H1 (cell line): ENCODE results near the gene KCNG3. TPM values are rescaled to one million over a fixed set of nuclear protein-coding genes. Genes with fewer than 3 reads are reported as not detected.

ENCODE experiments used
- CTCF ChIA-PET: fragments of 300-600 bp; sonication (Branson Sonifier 250); formaldehyde crosslinking; loops from one replicate; lab custom pipeline; 2021; ENCODE audit not compliant: partially characterized antibody; lab: Charles Lee
- POLR2A ChIA-PET: fragments of 300-600 bp; sonication (Branson Sonifier 250); formaldehyde crosslinking; loops from one replicate; lab custom pipeline; 2021; ENCODE audit warnings: inconsistent platforms; ENCODE audit not compliant: partially characterized antibody; lab: Charles Lee
- DNase-seq, 2 experiments: peaks; one replicate each; pipeline versions ENCODE4 v3.0.0 to v3.0.0-alpha.2; 2010 to 2022; ENCODE audit warnings: low spot score in 2 of 2, low read depth in 1 of 2, mixed read lengths in 1 of 2
- FAIRE-seq: peaks from 2 replicates; lab custom pipeline; 2011; peaks lifted over from hg19 to GRCh38; lab: Jason Lieb, UNC
- H2AFZ ChIP-seq: 2 replicates; pipeline ENCODE4 v1.8.1; 2012; ENCODE audit warnings: low read length, inconsistent platforms
- H2AK5ac ChIP-seq: 2 replicates; pipeline ENCODE4 v1.6.1; 2013; ENCODE audit warnings: low read depth, low read length
- H2BK120ac ChIP-seq: replicated peaks from 2 replicates; pipeline ENCODE3; 2013; ENCODE audit warnings: low read depth, low read length, inconsistent platforms
- H2BK12ac ChIP-seq: 2 replicates; pipeline ENCODE4 v1.6.1; 2013; ENCODE audit warnings: low read depth, low read length
- H2BK15ac ChIP-seq: 2 replicates; pipeline ENCODE4 v1.6.1; 2013; ENCODE audit warnings: low read length
- H2BK20ac ChIP-seq: 2 replicates; pipeline ENCODE4 v1.6.1; 2013; ENCODE audit warnings: low read length
- H2BK5ac ChIP-seq: 2 replicates; pipeline ENCODE4 v1.6.1; 2013; ENCODE audit warnings: low read depth, low read length
- H3K14ac ChIP-seq: 2 replicates; pipeline ENCODE4 v1.6.1; 2013; ENCODE audit warnings: inconsistent platforms; ENCODE audit not compliant: insufficient read length
- H3K18ac ChIP-seq: 2 replicates; pipeline ENCODE4 v1.6.1; 2013; ENCODE audit warnings: low read length; ENCODE audit errors: extremely low read depth
- H3K23ac ChIP-seq: 2 replicates; pipeline ENCODE4 v1.6.1; 2013; ENCODE audit warnings: inconsistent platforms; ENCODE audit not compliant: insufficient read length
- H3K23me2 ChIP-seq: 2 replicates; pipeline ENCODE4 v1.6.1; 2013; ENCODE audit warnings: low read depth, low read length
- H3K27ac ChIP-seq: 2 replicates; pipeline ENCODE4 v1.6.1; 2011; ENCODE audit warnings: low read depth, low read length, inconsistent platforms
- H3K27me3 ChIP-seq, 4 experiments: replicated peaks in 1 of 4; 1 replicate in 1 of 4; 2 replicates in 3 of 4; pipeline versions ENCODE4 v1.6.1 to v1.8.1; 2011 to 2013; ENCODE audit warnings: low read length in 3 of 4, mild to moderate bottlenecking in 3 of 4, inconsistent platforms in 2 of 4, mixed read lengths in 2 of 4, moderate library complexity in 1 of 4; ENCODE audit not compliant: control insufficient read depth in 3 of 4, insufficient read depth in 3 of 4; ENCODE audit errors: extremely low read depth in 1 of 4
- H3K36me3 ChIP-seq, 4 experiments: 2 replicates each; pipeline versions ENCODE4 v1.6.1 to v1.8.1; 2011 to 2013; ENCODE audit warnings: mild to moderate bottlenecking in 4 of 4, low read length in 3 of 4, moderate library complexity in 2 of 4, control low read depth in 1 of 4, inconsistent platforms in 1 of 4; ENCODE audit not compliant: insufficient read depth in 4 of 4, control insufficient read depth in 2 of 4
- H3K4ac ChIP-seq: replicated peaks from 2 replicates; pipeline ENCODE3; 2013; ENCODE audit warnings: low read length, low read depth, mixed read lengths, inconsistent platforms; ENCODE audit not compliant: insufficient read length
- H3K4me1 ChIP-seq, 4 experiments: replicated peaks in 1 of 4; 1 replicate in 1 of 4; 2 replicates in 3 of 4; pipeline versions ENCODE4 v1.6.1 to v1.8.1; 2011 to 2013; ENCODE audit warnings: low read length in 3 of 4, inconsistent platforms in 2 of 4, mixed read lengths in 1 of 4; ENCODE audit not compliant: insufficient read depth in 4 of 4, control insufficient read depth in 3 of 4
- H3K4me2 ChIP-seq, 2 experiments: 2 replicates each; pipeline versions ENCODE4 v1.6.1 to v1.8.1; 2011 to 2013; ENCODE audit warnings: low read depth in 2 of 2, low read length in 2 of 2, control low read depth in 1 of 2, inconsistent platforms in 1 of 2, mild to moderate bottlenecking in 1 of 2; ENCODE audit not compliant: insufficient read depth in 1 of 2
- H3K4me3 ChIP-seq, 4 experiments: fragments of 200-600, 300-600 bp in 1 of 4; sonication (generic), shearing (Covaris generic), sonication (Bioruptor Twin) in 1 of 4; 2 replicates each; pipeline versions ENCODE4 v1.5.1 to v1.8.1; 2011 to 2016; ENCODE audit warnings: low read length in 4 of 4, low read depth in 3 of 4, control low read depth in 2 of 4, inconsistent platforms in 2 of 4, mild to moderate bottlenecking in 2 of 4, mixed read lengths in 1 of 4, moderate library complexity in 1 of 4; ENCODE audit not compliant: insufficient read depth in 2 of 4; ENCODE audit errors: extremely low read depth in 1 of 4
- H3K56ac ChIP-seq: replicated peaks from 2 replicates; pipeline ENCODE3; 2013; ENCODE audit warnings: low read depth, mild to moderate bottlenecking, mixed read lengths, low read length, inconsistent platforms; ENCODE audit not compliant: insufficient read length
- H3K79me1 ChIP-seq: 2 replicates; pipeline ENCODE4 v1.6.1; 2013; ENCODE audit warnings: low read depth, low read length, control low read depth
- H3K79me2 ChIP-seq, 2 experiments: 2 replicates each; pipeline versions ENCODE4 v1.6.1 to v1.8.1; 2012 to 2013; ENCODE audit warnings: low read length in 2 of 2, mild to moderate bottlenecking in 2 of 2, inconsistent platforms in 1 of 2; ENCODE audit not compliant: insufficient read depth in 2 of 2, control insufficient read depth in 1 of 2
- H3K9ac ChIP-seq, 4 experiments: replicated peaks in 1 of 4; 1 replicate in 1 of 4; 2 replicates in 3 of 4; pipeline versions ENCODE4 v1.6.1 to v1.8.1; 2011 to 2013; ENCODE audit warnings: low read depth in 3 of 4, low read length in 3 of 4, control low read depth in 2 of 4, mild to moderate bottlenecking in 2 of 4, moderate library complexity in 2 of 4, inconsistent platforms in 1 of 4; ENCODE audit errors: extremely low read depth in 1 of 4
- H3K9me3 ChIP-seq, 2 experiments: 2 replicates each; pipeline versions ENCODE4 v1.6.1 to v1.8.1; 2012 to 2013; ENCODE audit warnings: mild to moderate bottlenecking in 2 of 2, moderate library complexity in 2 of 2, control low read depth in 1 of 2, inconsistent platforms in 1 of 2, low read depth in 1 of 2, low read length in 1 of 2, mixed read lengths in 1 of 2; ENCODE audit not compliant: insufficient read depth in 2 of 2
- H4K20me1 ChIP-seq, 2 experiments: replicated peaks in 1 of 2; 2 replicates each; pipeline versions ENCODE3 to v1.8.1; 2011 to 2013; ENCODE audit warnings: inconsistent platforms in 2 of 2, low read length in 2 of 2, mild to moderate bottlenecking in 1 of 2; ENCODE audit not compliant: insufficient read depth in 2 of 2, control insufficient read depth in 1 of 2
- H4K5ac ChIP-seq: 2 replicates; pipeline ENCODE4 v1.6.1; 2013; ENCODE audit warnings: low read length, low read depth, mixed read lengths, inconsistent platforms; ENCODE audit not compliant: insufficient read length
- H4K8ac ChIP-seq: 2 replicates; pipeline ENCODE4 v1.8.0; 2013; ENCODE audit warnings: mild to moderate bottlenecking, moderate library complexity, low read length, inconsistent platforms; ENCODE audit not compliant: insufficient read depth; ENCODE audit errors: extremely low read depth
- H4K91ac ChIP-seq: replicated peaks from 2 replicates; pipeline ENCODE3; 2013; ENCODE audit warnings: low read length, mixed read lengths, inconsistent platforms; ENCODE audit not compliant: insufficient read length
- BCL11A ChIP-seq, 2 experiments: IDR thresholded peaks; one replicate each; pipeline ENCODE4 v1.6.1; 2011; ENCODE audit warnings: low read depth in 2 of 2, low read length in 2 of 2, mild to moderate bottlenecking in 2 of 2
- BRCA1 ChIP-seq: IDR thresholded peaks from 2 replicates; pipeline ENCODE4 v1.6.1; 2012; ENCODE audit warnings: low read depth, low read length, improper control_type of control experiment
- JUND ChIP-seq: IDR thresholded peaks from 2 replicates; pipeline ENCODE4 v1.6.1; 2011; ENCODE audit warnings: mild to moderate bottlenecking, improper control_type of control experiment, low read length
- POU5F1 ChIP-seq: IDR thresholded peaks from 2 replicates; pipeline ENCODE4 v1.6.1; 2011; ENCODE audit warnings: low read depth, mild to moderate bottlenecking, low read length, moderate library complexity
- RNF2 ChIP-seq: fragments of 200-900, 300-1000 bp; sonication (generic); IDR thresholded peaks from 2 replicates; pipeline ENCODE4 v1.7.1; 2016; ENCODE audit warnings: borderline replicate concordance, low read depth, mild to moderate bottlenecking, antibody characterized with exemption, low read length; ENCODE audit not compliant: poor library complexity, severe bottlenecking; ENCODE audit errors: missing control alignments
- RXRA ChIP-seq: IDR thresholded peaks from 2 replicates; pipeline ENCODE4 v1.6.1; 2011; ENCODE audit warnings: low read depth, mild to moderate bottlenecking, low read length, moderate library complexity; ENCODE audit not compliant: insufficient read depth
- SIN3A ChIP-seq, 2 experiments: IDR thresholded peaks in 1 of 2; conservative IDR thresholded peaks in 1 of 2; 2 replicates each; pipeline ENCODE4 v1.6.1; 2011 to 2012; ENCODE audit warnings: low read length in 2 of 2, improper control_type of control experiment in 1 of 2, low read depth in 1 of 2, mild to moderate bottlenecking in 1 of 2
- polyA plus RNA-seq, 7 experiments: library from polyadenylated mRNA; depleted of rRNA in 3 of 7; stranded (reverse) in 5 of 7; unstranded in 2 of 7; fragments of >200 nt in 5 of 7; fragments of 200-250 nt in 2 of 7; gene quantifications; 1 replicate in 5 of 7; 2 replicates in 1 of 7; 4 replicates in 1 of 7; pipeline versions ENCODE4 v1.2.1 to v1.2.3, GENCODE V29; 2011 to 2013; ENCODE audit warnings: missing spikeins in 2 of 7, mixed read lengths in 2 of 7
- total RNA-seq: library from RNA; stranded (reverse); fragmentation: NEBNext Ultra II Directional; extraction: Animal tissue kit (Norgen Biotek cat#: 25700); gene quantifications from 2 replicates; pipeline ENCODE4 v1.2.1, GENCODE V29; 2021
- TF ChIP-seq, protein P1 (sequence below): IDR thresholded peaks from 2 replicates; pipeline ENCODE4 v1.6.1; 2011; ENCODE audit warnings: low read length, improper control_type of control experiment

The KCNG3 gene
- total and polyA plus RNA-seq, 2 of the 8 experiments (the other 6 are each of a cell fraction or from before 2014, with no cell fraction given): 8.1 to 21.3 TPM

DNA sequence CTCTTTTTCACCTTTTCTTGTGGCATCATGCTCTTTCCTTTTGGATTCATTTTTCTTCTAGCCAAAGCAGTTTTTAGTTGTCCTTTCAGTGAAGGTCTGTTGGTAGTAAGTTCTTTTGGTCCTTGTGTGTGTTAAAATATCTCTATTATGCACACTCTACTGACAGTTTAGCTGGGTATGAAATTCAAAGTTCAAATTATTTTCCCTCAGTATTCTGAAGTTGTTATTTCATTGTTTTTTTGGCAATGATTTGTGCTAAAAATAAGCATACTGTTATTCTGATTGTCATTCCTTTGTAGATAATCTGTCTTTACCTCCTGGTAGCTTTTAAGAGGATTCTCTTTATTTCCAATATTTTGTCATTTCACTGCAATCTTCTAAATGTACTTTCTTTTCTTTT is 79.6 kb downstream of the KCNG3 start:
- no peak overlapping the region for H3K4me2 ChIP-seq
- H2BK12ac ChIP-seq: no peak overlapping the region
- no peak overlapping the region for H2BK120ac ChIP-seq
- H2BK15ac ChIP-seq: no peak overlapping the region
- no peak overlapping the region for H3K56ac ChIP-seq
- peaks cover 0 to 11% of the 10 kb centered on the region in 2 experiments; a peak in 2 of 4 replicates for H3K79me2 ChIP-seq
- H4K5ac ChIP-seq: no peak overlapping the region
- no peaks in the 10 kb centered on the region for H3K23me2 ChIP-seq
- H3K79me1 ChIP-seq: no peaks in the 10 kb centered on the region; the same call in 1 of the 2 replicates
- no peak for DNase-seq
- H4K8ac ChIP-seq: no peak overlapping the region
- no peak overlapping the region for H2BK20ac ChIP-seq
- no peak overlapping the region for H3K14ac ChIP-seq
- ChIA-PET POLR2A (interaction anchor here (0.9 kb wide), 1 partner anchor 21 kb away, joined by 3 read pairs; no protein-coding TSS in a partner anchor), CTCF (no interaction called here)
- H4K20me1 ChIP-seq: no peaks in the 10 kb centered on the region
- no peak overlapping the region for H3K23ac ChIP-seq
- H3K9me3 ChIP-seq: peaks cover 9 to 14% of the 10 kb centered on the region in 2 experiments; a peak in 2 of 4 replicates
- no peak for FAIRE-seq
- peaks cover 0 to 21% (median 6%) of the 10 kb centered on the region in 4 experiments; a peak in 3 of 8 replicates for H3K36me3 ChIP-seq
- H2BK5ac ChIP-seq: no peak overlapping the region
- H3K4me1 ChIP-seq: no peaks in the 10 kb centered on the region
- no peak overlapping the region for H4K91ac ChIP-seq
- H3K4ac ChIP-seq: no peak overlapping the region
- H3K9ac ChIP-seq: no peak overlapping the region
- no peak overlapping the region for H3K27ac ChIP-seq
- H2AFZ ChIP-seq: no peak overlapping the region
- H3K18ac ChIP-seq: no peak overlapping the region
- no peaks in the 10 kb centered on the region for H3K27me3 ChIP-seq
- H2AK5ac ChIP-seq: no peak overlapping the region
- H3K4me3 ChIP-seq: no peak overlapping the region
- TF ChIP-seq POU5F1: no peak
- no peak for TF ChIP-seq JUND
- no peak for TF ChIP-seq BCL11A (IDR thresholded peaks at IDR 0.05; ENCODE audit: low read depth in 2 of 2, low read length in 2 of 2)
- no peak for TF ChIP-seq BRCA1
- no peak for TF ChIP-seq RXRA
- no peak for TF ChIP-seq RNF2
- TF ChIP-seq, protein P1, sequence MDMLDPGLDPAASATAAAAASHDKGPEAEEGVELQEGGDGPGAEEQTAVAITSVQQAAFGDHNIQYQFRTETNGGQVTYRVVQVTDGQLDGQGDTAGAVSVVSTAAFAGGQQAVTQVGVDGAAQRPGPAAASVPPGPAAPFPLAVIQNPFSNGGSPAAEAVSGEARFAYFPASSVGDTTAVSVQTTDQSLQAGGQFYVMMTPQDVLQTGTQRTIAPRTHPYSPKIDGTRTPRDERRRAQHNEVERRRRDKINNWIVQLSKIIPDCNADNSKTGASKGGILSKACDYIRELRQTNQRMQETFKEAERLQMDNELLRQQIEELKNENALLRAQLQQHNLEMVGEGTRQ: no peak
- no peak for TF ChIP-seq SIN3A (conservative IDR thresholded peaks at IDR 0.05 in 1 of 2, IDR thresholded peaks at IDR 0.05 in 1 of 2; ENCODE audit: low read depth in 1 of 2, low read length in 2 of 2)
